NOMO-1 (cell line): Measurements from ENCODE around the gene GALNT12.
A peak's percentile ranks its signal among the peaks of the same experiment; 100 is the strongest.

Experiments used
- DNase-seq, 2 experiments: peaks; one replicate each; lab custom pipeline; 2025; ENCODE audit not compliant: unreplicated experiment in 2 of 2; lab: John Stamatoyannopoulos, UW

GALNT12 gene

DNA sequence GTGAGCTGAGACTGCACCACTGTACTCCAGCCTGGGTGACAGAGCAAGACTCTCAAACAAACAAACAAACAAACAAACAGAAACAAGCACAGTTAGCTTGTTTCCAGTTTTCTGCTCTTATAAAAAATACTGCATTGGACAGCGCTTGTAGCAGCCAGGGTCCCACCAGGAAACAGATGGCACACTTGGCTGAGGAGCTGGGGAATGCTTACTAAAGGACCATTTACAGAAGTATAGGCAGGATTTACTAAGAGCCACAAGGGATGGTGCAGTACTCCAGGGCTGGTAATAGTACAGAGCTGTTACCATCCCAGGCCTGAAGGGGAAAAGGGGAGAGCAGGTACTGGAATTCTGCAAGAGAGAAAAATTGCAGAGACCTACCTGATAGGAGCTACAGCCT is 5.9 kb upstream of the GALNT12 start:
- no peak for DNase-seq

DNA sequence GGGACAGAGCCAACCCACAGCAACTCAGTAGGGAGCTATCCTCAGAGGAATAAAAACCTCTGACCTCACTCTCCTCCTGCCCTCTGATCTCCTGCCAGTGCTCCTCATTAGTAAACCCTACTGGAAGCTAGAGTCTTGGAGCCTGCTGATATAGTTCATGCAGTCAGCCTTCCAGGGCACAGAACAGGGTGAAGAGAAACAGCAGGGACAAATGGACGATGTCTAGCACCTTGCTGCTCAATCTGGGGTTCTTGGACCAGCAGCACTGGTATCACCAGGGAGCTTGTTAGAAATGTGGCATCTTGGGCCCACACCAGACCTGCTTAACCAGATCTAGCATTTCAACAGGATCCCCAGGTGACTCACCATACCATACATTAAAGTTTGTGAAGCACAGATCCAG is 5.5 kb upstream of the GALNT12 start:
- DNase-seq: no peak

DNA sequence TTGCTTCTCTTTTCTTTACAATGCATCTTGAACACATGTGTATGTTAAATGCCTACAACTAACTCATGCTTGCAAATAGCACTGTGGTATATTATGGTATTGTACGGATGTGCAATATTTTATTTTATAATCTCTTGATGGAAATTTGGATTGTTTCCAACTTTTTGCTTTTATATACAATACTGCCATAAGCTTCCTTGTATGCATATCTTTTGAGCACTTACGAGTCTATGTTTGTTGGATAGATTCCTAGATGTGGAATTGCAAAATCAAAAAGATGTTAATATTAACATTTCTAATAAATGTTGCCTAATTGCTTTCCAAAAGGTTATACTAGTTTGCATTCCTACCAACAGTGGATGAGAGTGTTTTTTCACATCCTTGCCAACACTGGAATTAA is 3.4 kb upstream of the GALNT12 start:
- DNase-seq: no peak

DNA sequence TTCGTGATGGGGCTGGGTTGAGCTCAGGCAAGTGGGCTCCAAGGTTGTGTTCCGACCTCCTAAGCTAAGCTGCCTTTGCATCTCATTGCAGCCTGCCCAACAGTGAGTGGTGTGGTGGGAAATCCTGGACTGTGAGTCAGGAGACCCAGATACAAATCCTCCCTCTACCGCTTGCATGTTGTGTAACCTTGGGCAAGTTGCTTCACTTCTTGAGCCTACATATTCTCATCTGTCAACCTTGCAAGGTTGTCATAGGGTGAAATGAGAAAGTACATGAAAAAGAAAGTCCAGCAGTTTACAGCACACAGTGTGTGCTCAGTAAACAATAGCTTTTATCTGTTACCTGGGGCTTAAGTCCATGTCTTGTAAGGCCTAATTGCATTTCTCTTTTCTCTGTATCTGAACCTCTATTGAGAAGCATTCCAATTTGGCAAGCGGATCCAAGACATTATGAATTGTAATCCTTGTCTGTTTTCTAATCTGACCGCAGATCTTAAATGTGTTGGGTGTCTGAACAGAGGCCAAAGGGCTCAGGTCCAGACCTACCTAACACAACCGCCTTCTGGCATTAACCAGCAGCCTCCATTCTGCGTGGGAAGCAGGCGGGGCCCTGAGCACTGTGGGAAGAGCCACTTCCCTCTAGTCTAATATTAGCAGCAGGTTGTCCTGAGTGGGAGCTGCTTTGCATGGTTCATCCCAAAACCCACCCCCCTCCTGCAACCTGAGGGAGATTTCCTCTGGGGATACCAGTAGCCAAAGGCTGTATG is 1.8 kb upstream of the GALNT12 start:
- DNase-seq: peak; percentile 68 to 76

DNA sequence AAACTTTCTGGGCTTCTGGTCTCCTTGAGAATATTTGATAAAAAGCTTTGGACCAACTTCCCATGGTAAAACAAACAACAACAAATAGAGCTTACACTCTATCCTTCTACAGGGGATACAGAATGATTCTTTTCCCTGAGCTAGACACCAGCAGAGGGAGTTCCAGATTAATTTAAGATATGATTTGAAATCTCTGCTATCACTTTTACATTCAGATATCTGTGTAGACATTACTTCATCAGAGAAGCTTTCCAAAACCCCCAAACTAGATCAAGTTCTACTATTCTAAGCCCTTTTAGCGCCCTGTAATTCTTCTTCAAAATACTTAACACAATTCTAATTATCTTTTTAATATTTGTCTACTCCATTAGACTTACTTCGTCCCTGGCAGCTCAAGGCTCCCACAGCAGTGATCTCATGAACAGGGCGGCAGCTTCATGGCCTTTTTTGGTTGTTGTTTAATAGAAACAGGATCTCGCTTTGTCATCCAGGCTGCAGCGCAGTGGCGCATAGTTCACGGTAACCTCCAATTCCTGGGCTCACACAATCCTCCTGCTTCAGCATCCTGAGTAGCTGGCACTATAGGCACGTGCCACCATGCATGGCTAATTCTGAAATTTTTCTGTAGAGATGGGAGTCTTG is 955 bp upstream of the GALNT12 start:
- DNase-seq: peak in 1 of 2 experiments; percentile 18

DNA sequence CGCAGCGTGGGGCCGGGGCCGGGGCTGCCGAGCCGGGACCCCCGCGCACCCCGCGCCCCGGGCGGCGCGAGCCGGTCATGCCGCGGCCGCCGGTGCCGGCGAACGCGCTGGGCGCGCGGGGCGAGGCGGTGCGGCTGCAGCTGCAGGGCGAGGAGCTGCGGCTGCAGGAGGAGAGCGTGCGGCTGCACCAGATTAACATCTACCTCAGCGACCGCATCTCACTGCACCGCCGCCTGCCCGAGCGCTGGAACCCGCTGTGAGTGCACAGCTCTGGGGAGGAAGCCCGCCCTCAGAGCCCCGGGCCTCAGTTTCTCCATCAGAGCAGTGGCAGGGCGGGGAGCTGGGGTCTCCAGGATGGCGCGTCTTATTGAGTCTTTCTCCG is 335 bp downstream of the GALNT12 start:
- no peak for DNase-seq

DNA sequence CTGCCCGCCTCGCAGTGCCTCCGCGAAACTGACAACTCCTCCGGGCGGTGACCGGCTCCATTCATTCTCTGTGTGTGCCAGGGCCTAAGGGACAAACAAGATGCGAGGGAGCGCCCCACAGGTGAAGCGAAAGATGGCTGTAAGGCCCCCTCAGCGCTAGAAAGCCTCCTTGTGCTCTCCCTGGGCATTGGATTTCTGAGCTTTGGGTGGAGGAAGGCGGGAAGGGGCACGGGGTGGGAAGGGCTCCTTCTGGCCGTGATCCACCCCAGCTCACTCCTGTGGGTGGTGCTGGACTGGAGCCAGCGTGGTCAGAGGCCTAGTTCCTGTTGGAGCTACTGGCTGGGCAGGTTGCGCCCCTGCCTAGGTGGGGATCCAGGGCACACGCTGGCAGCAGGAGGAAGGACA is 943 bp downstream of the GALNT12 start:
- DNase-seq: no peak

DNA sequence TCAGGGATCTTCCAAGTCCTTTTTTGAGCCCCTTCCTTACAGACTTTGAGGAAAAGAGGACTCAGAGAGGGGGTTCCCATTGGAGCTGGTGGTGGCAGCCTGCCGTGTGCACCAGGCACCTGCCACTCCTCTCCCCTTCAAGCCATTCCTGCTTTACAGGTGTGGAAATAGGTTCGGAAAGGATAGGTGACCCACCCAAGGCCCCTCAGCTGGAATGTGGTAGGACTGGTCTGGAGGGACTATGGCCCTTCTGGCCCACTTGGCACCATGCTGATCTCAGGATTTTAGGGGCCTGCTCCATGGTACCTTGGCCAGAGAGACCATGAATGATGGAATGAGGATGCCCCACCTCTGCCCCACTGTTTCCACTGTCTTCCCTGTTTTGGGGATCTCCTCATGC is 1.4 kb downstream of the GALNT12 start:
- DNase-seq: no peak

DNA sequence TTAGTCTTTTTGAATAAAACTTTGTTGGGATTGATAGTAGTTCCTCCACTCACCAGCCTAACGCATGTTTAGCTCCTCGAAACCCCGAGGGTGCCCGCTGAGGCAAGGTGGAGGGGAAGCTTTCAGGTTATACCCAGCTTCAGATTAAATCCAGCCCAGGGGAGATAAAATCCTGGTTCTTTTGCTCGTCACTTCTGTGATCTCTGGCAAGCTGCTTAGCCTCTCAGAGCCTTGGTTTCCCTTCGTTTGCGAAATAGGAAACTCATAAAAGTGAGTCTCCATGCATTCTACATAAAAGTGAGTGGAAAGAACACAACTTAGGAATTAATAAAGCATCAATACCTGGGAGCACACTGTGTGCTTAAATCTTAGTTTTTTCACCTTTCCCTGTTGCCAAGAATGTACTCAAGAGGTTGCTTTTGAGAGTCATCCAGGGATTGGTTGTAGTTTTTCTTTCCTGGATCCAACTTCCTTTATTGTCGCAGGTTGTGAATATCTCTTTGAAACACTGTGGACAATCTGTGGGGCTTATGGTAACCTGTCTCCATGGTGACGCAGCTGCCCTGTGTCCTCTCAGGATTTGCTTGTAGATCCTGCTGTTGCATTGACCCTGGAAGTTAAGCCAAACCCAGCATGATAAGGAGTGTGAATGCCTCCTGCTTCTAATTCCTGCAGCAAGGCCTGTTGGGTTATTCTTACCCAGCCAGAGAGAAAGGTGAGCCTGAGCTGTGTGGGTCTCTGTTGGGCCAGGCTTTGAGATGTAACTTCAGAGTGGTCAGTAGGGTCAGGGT is 2.0 kb downstream of the GALNT12 start:
- no peak for DNase-seq

DNA sequence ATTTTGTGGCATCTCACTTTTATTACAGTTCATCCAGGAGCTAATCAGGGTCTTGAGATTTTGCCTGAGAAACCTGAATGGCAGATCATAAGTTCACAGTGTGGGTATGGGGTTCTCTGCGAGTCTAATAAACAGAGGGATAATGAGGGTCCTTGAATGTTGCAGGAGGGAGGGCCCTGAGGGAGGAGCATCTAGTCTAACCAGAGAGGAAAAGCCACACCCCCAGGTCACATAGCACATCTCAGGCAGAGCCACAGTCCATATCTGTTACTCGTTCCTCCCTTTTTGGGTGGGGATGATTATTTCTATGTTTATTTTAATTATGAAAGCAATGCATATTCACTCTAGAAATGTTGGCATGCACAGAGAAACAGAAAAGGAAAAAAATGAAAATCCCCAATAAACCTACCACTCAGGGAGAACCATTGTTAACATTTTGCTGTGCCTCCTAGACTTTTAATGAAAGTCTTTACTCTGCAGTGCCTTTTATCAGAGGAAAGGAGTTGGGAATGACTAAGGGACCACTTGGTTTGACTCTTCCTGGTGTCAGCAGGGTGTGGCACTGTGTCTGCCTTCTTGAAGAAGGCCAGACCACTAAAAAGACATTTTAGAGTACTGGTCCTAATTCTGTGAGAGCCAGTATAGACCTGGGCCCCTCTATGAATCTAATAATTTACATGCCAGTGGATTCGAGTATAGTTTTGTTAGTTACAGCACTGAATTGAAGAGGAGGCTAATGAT is 2.8 kb downstream of the GALNT12 start:
- no peak for DNase-seq

DNA sequence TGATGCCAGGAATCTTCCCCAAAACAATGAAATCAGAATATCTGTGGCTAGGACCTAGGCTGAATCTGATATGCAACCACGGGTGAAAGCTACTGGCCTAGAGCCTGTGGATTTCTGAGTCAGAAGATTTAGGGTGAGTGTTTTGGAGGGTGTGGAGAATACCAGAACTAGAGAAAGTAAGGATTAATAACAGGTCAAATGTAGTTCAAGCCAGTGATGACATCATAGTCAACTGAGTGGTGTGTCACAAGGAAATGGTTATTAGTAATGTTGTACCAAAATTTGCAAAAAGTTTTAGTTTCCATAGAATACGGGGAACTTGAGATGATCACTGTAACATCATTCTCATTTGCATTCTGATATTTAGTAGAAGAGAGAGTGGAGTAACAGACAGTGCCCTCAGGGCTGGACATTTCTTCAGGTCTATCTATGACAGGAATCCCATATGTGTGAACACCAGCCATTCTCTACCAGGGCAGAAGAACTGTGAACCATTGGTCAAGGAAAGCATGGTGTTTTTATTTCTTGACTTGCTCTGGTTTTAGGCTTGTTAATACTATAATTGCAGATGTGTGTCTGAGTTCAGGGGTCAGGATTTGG is 3.7 kb downstream of the GALNT12 start:
- DNase-seq: no peak

DNA sequence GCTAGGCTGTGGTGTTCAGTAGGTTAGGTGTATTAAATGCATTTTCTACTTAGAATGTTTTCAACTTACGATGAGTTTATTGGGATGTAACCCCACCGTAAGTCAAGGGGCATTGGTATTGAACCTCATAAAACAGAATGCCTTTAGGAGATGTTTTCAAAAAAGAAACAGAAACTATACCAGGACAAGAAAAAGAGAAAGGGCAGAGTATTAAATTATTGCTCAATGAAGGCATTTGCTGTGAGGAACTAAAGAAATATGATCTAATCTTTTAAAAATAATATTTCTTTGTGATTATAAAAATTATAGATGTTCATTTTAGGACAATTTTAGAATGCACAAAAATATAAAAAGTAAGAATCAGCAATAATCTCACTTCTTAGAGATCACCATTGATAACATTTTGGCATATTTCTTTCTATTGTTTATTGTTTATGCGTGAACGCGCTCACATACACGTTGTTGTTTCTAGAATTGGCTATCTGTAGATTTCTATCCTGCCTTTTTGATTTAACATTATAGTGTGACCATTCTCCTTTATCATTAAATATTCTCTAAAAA is 8.0 kb downstream of the GALNT12 start:
- DNase-seq: peak in 1 of 2 experiments; percentile 16

DNA sequence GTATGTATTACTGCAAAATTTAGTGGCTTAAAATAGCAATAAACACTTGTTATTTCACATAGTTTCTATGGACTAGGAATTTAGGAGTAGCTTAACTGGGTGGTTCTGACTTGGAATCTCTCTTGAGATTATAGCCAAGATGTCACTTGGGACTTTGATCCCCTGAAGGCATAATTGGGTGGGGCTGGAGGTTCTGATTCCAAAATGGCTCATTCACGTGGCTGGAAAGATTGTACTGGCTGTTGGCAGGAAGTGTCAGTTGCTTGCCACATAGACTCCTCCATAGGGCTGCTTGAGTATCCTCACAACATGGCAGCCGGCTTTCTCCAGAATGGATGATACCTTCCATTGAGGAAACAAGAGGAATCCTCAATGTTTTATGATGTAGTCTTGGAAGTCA is 11.3 kb downstream of the GALNT12 start:
- no peak for DNase-seq

DNA sequence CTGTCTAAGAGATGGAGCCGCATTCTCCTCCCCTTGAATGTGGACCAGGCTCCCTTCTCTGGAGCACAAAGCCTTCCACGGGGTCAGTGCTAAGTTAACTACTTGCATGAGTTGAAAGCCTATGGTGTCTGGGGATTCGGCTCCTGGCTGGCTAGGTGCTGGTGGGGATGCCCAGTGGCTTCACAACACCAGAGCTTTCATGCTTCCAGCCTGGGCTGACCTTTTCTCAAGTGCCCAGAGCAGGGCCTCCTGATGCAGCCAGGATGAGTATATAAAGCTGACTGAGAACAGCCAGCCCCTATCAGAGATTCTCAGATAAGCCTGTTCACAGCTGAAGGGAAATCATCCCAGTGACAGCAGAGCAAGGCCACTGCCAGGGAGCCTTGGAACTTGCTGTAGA is 11.8 kb downstream of the GALNT12 start:
- DNase-seq: no peak

DNA sequence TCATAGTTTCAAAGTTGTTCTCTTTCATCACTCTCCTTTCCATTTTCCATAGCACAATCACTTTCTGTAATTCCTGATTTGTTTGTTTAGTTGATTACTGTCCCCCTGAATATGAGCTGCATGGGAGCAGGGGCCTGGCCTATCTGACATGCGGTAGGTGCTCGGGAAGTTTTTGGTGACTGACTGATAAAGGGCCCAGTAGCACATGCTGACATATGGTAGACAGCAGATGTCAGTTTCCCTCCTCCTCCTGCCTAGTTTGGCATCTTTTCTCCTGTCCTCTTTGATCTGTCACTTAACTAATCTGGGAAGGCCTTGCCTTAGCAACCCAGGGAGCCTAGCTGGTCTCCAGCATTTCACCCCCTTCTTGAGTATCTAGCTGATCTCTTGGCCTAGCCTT is 14.4 kb downstream of the GALNT12 start:
- DNase-seq: no peak

DNA sequence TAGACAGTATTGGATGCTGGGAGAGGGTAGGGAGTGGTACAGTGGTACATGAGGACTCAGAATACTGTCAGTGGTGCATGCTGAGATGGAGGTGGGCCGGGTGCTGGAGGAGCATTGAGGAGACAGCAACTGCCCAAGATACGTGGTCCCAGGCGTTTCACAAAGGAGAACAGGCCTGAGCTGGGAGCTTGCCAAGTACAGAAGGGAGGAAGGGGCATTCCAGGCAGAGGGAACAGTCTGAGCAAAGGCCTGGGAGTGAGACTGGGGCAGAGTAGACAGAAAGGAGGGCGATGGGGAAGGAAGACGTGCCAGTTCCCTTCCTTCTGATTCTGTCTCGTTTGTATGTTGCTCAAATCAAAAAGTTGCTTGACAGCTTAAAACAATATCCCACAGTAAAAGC is 15.2 kb downstream of the GALNT12 start:
- no peak for DNase-seq

DNA sequence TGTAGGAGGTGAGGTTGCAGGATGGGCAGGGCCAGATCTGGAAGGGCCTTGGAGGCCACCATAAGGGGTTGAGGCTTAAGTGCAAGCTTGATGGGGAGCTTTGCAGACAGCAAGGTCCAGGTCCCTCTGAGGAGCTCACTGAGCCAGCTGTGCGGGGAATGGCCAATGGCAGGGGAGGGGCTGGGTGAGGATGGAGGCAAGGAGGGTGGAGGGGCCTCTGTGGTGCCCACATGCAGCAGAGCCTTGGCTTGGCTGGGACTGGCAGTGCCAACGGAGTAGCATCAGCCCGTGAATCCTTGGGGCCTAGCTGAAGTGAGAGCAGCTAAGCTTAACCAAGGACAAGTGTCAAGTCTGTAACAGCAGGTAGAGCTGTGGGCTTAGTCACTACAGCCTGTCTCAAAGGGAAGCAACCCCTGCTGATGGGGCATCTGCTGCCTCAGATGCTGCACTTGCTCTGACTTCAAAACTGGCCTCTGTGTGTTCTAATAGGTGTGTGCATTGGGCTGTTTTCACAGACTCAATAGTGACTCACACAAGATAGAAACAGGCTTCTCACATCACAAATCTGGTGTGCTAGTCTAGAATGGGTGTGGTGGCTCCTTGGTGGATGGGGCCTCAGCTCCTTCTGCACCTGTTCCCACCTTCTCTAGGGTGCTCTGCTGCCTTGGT is 16.3 kb downstream of the GALNT12 start:
- no peak for DNase-seq

DNA sequence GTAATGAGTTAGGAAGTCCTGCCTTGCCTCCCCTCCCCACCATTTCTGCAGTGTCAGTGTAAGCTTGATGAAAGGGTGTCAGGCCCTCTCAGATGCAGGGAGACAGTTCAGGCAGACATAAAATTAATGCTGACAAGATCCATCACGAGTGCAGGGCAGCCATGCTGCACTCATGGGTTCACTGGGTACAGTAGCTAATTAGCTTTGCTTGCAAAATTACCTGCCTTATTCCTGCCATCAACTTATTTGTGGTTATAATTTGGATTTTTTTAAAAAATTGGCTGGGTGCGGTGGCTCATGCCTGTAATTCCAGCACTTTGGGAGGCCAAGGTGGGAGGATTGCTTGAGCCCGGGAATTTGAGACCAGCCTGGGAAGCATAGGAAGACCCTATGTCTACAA is 17.9 kb downstream of the GALNT12 start:
- no peak for DNase-seq

DNA sequence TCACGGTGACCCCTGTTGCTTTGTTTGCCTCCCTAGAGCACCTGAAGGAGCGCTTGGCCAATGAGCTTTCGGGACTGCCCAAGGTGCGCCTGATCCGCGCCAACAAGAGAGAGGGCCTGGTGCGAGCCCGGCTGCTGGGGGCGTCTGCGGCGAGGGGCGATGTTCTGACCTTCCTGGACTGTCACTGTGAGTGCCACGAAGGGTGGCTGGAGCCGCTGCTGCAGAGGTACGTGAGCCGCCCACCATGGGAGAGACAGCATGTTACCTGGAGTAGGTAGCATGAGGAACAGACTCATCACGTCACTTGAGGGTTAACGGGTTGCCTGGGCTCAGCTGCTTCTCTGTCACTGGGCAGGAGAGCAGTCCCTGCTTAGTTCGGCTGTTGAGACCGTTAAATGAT is 19.2 kb downstream of the GALNT12 start:
- DNase-seq: no peak

DNA sequence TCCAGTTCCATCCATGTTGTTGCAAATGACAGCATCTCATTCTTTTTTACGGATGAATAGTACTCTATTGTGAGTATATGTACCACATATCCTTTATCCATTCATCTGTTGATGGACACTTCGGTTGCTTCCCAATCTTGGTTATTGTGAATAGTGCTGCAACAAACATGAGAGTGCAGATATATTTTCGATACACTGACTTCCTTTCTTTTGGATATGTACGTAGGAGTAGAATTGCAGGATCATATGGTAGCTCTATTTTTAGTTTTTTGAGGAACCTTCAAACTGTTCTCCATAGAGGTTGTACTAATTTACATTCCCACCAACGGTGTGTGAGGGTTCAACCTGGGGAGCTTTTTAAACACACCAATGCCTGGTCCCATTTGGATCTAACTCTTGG is 22.3 kb downstream of the GALNT12 start:
- peak in 1 of 2 experiments; percentile 3 for DNase-seq
